Activated CD4-positive, CD25-positive, alpha-beta regulatory T cell treated with anti-CD3 and anti-CD28 coated beads, Interleukin-2, amount 50 U/mL, for 16 hours (primary cell): Measurements from ENCODE around the gene BCR.

Source experiments
- DNase-seq: peaks from one replicate; pipeline ENCODE4 v3.0.0-alpha.2; 2020; ENCODE audit warnings: low read depth, low spot score

The BCR gene

GRCh38 chr22:23151827-23152226, 28.5 kb upstream of the BCR start:
- DNase-seq: no peak

GRCh38 chr22:23152238-23153114, 27.8 kb upstream of the BCR start:
- no peak for DNase-seq

DNA sequence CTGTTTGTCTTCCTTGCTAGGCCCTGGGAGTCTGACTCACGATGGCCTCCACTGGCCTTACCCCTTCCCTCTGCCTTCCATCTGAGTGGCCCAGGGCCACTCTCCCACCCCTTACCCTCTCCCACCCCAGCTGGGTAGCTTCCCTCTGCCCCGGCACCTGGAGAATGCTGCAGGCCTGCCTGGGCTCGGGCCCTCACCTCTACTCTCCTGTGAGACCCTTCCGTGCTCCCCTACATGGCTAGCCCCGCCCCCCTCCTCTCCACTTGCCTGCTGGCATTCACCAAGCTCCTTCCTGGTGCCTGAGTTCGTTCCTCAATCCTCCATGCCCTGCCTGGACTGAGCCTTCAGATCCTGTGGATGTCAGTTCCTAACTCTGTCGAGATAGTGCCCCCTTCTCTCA, 26.3 kb upstream of the BCR start:
- DNase-seq: no peak

- DNase-seq: no peak
Measured at GRCh38 chr22:23154461-23154860, 25.8 kb upstream of the BCR start.

DNA sequence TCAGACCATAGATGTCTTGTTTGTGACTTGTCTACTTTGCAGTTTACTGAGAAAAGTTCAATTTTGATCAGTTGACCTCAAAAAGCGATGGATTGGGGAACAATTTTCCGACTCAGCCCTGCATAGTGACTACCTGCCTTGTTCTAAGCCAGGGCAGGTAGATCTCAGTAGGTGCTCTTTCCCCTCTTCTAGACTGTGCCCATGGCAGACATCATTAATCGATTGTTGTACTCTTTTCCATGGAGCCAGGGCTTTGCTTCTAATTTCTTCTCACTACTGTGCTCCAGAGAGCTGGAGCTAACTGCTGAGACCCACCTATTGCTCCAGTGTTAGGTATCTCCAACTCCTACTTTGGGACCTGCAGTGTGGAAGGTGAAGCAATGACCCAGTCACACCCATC, 25.2 kb upstream of the BCR start:
- DNase-seq: no peak

- no peak for DNase-seq
Measured at GRCh38 chr22:23155831-23156230, 24.5 kb upstream of the BCR start.

- DNase-seq: no peak
Measured at GRCh38 chr22:23156286-23156685, 24.0 kb upstream of the BCR start.

DNA sequence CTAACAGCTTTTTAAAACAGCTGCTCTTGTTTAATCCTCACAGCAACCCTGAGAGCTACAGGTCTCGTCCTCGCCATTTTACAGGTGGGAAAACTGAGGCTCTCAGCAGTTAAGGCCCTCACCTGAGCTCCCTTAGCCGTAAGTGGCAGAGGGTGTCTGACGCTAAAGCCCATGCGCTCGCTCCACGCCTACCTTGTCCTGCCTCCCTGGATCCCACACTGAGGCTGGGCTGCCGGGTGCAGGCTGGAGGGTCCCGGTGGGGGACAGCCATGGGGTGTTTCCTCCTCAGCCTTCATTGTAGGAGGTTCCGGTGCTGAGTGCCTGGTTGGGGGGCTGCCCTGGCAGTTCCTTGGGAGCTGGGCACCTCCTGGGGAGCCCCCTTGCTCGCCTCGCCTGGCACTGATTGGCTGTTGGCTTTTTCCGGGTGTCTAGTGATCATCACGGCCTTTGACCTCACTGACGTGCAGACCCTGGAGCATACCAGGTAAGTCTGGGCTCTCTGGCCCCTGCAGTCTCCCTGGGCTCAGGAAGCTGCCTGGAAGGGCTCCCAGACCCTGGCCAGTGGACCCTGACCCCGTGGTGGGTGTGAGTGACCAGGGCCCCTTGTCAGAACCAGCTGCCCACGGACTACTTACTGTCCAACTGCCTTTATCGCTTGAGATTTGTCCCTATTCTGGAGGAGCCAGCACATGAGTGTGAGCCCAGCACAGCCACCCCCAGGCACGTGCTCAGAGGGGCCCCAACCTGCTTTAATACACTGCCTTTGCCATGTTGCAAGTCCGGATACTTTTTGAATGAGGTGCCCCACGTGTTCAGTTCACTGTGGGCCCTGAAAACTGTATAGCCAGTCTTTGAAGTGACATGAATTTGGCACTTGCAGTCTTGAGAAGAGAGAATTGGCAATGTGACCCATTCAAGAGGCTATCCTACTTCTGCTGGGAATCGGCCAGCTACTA, 22.5 kb upstream of the BCR start:
- DNase-seq: no peak

- DNase-seq: no peak
Measured at GRCh38 chr22:23158516-23159290, 21.6 kb upstream of the BCR start.

DNA sequence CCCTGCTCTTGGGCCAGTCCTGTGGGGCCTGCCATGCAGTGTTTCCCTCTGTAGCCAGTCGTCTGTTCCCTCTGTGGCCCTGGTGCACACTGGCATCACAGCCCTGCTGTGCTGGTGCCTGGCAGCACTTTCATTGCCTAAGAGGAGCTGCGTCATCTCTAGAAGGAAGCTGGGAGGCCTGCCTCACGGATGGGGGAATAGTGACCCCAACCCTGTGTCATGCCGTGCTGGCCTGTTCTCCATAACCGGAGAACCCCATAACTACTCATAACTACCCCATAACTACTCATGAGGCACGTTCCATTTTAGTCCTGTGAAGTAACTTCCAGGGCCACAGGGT, 21.0 kb upstream of the BCR start:
- no peak for DNase-seq

- DNase-seq: no peak
Measured at GRCh38 chr22:23161029-23161428, 19.3 kb upstream of the BCR start.

GRCh38 chr22:23161574-23161973, 18.7 kb upstream of the BCR start:
- DNase-seq: no peak

GRCh38 chr22:23163665-23164064, 16.6 kb upstream of the BCR start:
- DNase-seq: no peak

DNA sequence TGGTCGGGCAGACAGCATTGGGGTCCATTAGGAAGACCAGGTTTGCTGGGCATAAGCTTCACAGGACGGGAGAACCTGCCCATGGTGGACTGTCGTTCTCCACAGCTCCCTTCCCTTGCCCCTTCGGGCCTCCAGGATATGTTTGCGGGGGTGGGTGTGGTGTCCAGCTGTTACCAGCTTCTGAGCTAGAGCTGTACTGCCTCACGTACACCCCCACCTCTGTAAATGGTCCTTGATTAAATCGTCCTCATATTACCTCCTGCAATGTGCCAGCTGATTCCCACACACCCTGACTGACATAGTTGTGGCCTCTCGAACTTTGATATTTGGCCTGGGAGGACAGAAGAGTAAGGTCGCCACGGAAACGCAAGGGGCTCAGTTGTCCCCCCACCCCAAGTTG, 16.2 kb upstream of the BCR start:
- no peak for DNase-seq

DNA sequence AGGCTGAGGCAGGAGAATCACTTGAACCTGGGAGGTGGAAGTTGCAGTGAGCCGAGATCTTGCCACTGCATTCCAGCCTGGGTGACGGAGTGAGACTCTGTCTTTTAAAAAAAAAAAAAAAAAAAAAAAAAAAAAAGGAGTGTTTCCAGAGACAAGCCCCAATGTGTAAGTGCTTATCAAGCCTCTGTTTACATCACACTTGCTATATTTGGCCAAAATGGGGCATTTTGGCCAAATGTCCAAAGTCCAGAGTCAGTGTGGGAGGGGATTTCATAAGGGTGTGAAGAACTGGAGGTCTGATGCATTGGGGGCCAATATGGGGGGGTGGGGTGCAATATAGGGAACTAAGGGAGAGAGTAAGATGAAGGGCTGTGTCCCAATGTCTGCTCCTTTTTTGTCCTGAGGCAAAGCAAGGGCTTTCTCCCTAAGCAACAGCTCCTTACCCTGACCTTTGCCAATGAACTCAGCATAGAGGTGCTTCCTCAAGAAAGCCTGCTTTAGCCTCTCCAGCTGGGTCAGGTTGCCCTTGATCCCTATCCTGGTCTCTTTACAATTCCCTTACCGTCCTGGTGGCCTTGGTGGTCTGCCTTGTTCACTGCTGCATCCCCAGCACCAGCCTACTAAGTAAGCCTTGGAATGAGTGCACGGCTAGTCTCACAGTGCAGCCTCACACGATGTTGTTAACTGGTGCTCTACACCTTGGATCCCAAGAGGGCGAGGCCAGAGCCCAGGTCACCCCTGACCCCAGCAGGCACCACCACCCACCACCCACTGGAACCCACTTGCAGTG, 14.1 kb upstream of the BCR start:
- DNase-seq: no peak

GRCh38 chr22:23166841-23167616, 13.3 kb upstream of the BCR start:
- no peak for DNase-seq

DNA sequence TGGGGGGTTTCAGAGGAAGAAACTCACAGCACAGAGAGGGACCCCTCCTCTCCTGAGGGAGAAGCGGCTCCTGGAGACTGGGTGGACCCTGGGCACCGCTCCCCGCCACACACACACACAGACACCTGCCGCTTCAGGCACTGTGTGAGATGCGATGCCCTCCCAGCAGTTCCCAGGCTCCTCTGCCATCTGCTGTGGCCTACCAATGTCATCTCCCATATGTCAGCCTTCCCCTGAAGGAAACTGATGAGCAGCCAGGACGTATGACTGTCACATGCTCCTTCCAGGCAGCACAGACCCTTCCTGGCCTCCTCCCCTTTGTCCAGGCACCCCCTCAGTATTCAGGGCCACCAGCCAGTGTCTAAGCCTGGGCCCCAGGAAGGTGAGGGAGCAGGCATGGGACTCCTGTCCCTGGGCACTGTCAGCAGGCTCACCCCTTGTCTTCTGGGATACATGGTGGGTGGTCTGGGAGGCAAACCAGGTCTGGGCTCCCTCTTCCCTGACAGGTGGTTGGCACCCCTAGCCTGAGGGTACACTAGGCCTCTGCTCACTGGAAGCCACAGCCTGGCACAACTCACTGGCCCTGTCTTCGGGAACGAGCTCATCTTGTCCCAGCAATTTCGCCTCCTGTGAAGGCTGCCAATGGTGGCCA, 11.8 kb upstream of the BCR start:
- DNase-seq: no peak

- DNase-seq: no peak
Measured at GRCh38 chr22:23169043-23169406, 11.3 kb upstream of the BCR start.

GRCh38 chr22:23175817-23176644, 4.3 kb upstream of the BCR start:
- no peak for DNase-seq
